ENCODE results near the gene ADAM22.

DNA sequence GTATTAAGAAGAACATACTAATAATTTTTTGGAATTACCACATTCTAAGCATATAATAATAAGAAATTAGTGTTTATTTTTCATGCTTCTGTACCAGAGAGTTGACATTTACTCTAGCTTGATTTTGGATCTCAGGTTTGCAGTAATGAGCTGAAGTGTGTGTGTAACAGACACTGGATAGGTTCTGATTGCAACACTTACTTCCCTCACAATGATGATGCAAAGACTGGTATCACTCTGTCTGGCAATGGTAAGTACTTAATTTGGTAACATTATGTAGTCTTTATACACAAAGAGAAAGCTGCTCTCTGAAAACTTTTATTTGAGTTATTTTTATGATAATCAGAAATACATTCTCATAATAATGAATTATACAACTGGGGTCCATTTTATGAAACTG is 231.6 kb downstream of the ADAM22 start:
- TF ChIP-seq, protein P1, sequence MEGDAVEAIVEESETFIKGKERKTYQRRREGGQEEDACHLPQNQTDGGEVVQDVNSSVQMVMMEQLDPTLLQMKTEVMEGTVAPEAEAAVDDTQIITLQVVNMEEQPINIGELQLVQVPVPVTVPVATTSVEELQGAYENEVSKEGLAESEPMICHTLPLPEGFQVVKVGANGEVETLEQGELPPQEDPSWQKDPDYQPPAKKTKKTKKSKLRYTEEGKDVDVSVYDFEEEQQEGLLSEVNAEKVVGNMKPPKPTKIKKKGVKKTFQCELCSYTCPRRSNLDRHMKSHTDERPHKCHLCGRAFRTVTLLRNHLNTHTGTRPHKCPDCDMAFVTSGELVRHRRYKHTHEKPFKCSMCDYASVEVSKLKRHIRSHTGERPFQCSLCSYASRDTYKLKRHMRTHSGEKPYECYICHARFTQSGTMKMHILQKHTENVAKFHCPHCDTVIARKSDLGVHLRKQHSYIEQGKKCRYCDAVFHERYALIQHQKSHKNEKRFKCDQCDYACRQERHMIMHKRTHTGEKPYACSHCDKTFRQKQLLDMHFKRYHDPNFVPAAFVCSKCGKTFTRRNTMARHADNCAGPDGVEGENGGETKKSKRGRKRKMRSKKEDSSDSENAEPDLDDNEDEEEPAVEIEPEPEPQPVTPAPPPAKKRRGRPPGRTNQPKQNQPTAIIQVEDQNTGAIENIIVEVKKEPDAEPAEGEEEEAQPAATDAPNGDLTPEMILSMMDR (conservative IDR thresholded peaks at IDR 0.05; ENCODE audit: low read depth, low read length) = no peak
- no peak for TF ChIP-seq EZH2 (IDR thresholded peaks at IDR 0.05; ENCODE audit: borderline replicate concordance, low read depth, low read length, poor library complexity, severe bottlenecking)

Data from A673 (cell line).